HG03060 (cell line): Measurements from ENCODE around the gene ELK4.

ENCODE experiments used
- ATAC-seq: cut with Tn5 transposase; IDR thresholded peaks from one replicate; pipeline ENCODE4 v1.9.1; 2021; ENCODE audit warnings: low read depth, moderate number of reproducible peaks; ENCODE audit not compliant: unreplicated experiment

The ELK4 gene

DNA sequence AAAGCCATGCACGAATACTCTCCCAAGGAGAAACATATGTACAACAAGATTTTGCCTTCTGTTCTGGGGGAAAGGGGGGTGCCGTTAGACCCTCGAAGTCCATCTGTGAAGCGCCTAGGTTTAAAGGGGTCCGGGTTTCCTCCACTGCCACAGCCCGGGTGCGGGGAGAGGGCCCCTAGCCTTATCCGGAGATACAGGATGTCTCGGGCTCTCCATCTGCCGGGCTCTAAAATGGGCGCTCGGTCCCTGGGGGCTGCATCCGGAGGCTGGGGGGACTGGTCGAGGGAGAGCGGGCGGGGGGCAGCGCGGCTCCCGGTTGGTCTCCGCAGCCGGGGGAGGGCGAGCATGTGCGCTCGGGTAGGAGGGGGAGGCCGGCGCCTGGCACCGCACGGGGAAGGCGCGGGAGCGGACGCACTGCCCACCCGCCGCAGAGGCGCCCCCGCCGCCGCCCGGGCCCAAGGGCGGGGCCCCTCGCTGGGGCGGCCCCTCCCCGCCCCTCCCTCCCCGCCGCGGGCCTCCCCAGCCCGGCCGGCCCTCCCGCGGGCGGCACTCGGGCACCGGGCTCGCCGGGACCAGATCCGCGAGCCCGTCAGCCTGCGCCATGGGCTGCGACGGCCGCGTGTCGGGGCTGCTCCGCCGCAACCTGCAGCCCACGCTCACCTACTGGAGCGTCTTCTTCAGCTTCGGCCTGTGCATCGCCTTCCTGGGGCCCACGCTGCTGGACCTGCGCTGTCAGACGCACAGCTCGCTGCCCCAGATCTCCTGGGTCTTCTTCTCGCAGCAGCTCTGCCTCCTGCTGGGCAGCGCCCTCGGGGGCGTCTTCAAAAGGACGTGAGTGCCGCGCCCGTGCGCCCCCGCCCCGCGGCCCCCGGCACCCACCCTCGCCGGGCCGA is 63.1 kb downstream of the ELK4 start:
- ATAC-seq, result no peak

DNA sequence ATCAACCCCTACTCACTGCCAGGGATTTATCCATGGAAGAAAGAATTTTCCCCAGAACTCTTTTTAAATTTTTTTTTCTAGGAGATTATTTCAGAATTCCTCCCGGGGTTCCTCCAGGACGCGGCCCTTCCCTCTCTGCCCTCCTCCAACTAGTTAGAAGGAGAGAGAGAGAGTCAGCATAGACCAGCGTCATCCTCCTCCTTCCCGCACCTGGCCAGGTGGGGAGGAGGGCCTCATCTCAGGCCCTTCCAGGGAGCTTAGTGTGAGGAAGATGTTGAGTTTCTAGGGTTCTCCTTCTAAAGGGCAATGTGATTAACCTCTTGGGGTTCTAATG is 63.7 kb downstream of the ELK4 start:
- ATAC-seq, result no peak

DNA sequence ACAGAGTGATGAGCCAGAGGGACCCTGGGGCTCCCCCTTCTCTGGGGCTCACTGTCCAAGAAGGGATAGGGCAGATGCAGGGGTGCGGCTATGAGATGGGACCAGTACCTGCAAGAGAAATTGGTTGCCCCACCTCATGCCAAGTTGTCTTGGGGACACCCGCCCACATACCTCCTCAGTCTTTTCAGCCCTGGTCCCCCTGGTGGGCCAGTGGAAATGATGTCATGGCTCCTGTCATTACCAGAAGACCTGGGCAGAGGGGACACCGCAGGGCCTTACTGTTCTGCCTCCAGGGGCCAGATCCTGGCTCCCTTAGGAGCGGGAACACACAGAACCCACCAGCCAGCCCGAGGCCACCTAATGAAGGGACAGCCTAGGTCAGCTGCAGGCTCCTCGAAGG is 64.1 kb downstream of the ELK4 start:
- no peak for ATAC-seq

DNA sequence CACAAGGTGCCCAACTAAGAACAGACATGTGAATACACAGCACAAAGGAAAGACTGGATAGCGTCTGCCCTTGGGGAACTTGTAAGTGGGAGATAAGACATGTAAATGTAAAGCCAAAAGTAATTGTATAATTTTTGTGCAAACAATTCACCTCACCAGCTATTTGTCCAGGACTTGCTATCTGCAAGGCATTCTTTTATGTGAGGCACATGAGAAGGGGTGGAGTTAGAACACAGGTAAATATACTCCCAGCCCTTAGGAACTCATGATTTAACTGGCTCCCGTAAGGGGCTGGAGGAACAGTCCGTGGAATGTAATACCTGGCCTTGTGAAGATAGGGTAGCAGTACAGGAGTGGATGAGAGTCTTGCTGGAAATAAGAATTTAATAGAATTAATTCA is 66.0 kb downstream of the ELK4 start:
- ATAC-seq, result no peak

DNA sequence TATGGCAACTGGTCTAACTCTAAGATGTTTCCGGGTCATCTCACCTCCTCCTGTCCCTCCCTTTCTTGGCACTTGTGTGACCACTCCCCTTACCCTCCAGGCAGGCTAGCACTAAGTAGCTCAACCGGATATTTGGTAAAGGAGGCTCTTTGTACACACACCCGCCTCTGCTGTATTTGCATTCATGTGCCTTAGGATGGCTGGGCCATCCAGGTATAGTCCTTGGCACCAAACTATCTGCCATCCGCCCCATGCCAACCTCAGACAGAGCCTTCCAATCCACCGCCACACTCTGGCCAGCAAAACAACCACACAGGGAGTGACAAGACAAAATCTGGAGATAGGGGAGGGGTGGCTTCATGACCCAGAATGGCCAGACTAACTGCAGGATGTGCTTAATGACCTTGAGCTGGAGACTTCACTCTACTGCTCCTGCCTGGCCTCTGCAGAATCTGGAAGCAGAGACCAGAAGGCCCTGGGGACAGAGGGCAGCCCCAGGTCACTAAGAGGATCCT is 67.8 kb downstream of the ELK4 start:
- no peak for ATAC-seq

DNA sequence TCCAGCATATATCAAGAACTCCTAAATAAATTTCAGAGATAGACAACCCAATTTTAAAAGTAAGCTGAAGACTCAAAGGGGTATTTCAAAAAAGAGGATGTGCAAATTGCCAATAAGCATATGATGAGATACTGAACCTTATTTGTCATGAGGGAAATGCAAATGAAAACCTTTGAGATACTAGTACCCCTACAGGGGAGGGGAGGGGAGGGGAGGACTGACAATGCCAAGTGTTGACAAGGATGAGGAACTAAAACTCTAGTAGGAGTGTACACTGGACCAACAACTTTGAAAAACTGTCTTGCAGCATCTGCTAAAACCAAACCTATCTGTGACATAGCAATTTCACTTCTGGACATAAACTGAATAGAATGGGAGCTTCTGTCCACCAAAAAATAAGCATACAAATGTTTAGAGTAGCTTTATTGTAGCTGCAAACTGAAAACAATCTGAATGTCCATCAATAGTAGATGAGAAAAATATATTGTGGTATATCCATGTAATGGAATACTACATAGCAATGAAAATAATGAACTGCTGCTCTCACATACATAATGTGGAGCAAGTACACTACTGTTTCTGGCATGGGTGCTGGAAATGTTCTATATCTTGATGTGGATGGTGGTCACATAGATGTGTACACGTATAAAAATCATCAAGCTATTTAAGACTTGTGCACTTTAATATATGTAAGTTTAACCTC is 70.2 kb downstream of the ELK4 start:
- no peak for ATAC-seq
